ENCODE results near the gene ST6GALNAC2.

DNA sequence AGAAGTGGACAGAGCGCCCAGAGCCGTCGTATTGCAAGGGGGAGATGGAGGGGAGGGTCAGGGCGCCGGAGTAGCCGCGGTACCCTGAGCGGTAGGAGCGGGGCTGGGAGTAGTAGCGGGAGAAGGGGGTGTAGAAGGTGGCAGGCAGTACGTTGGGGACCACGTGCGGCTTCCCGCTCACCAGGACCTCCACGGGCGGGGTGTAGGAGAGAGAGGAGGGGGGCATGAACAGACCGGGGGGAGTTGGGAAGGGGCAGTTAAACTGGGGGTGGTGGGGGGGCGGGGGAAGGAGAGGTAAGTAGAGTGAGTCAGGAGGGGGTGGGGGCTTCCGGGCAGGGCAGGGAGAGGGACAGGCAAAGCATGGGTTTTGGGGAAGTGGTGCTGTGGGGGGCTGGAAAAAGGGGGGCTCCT lies 16.8 kb downstream of the ST6GALNAC2 start:
- TF ChIP-seq POLR2A (IDR thresholded peaks at IDR 0.05) (no peak), POLR2AphosphoS5 (IDR thresholded peaks at IDR 0.05) (no peak), EP300 (IDR thresholded peaks at IDR 0.05) (no peak)
- TF ChIP-seq, protein P1, sequence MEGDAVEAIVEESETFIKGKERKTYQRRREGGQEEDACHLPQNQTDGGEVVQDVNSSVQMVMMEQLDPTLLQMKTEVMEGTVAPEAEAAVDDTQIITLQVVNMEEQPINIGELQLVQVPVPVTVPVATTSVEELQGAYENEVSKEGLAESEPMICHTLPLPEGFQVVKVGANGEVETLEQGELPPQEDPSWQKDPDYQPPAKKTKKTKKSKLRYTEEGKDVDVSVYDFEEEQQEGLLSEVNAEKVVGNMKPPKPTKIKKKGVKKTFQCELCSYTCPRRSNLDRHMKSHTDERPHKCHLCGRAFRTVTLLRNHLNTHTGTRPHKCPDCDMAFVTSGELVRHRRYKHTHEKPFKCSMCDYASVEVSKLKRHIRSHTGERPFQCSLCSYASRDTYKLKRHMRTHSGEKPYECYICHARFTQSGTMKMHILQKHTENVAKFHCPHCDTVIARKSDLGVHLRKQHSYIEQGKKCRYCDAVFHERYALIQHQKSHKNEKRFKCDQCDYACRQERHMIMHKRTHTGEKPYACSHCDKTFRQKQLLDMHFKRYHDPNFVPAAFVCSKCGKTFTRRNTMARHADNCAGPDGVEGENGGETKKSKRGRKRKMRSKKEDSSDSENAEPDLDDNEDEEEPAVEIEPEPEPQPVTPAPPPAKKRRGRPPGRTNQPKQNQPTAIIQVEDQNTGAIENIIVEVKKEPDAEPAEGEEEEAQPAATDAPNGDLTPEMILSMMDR (IDR thresholded peaks at IDR 0.05) = no peak
